ENCODE measurements around the gene CA11.

- no peak for TF ChIP-seq POLR2AphosphoS5 (IDR thresholded peaks at IDR 0.05; ENCODE audit: borderline replicate concordance, low read depth, low read length)
- no peak for TF ChIP-seq EZH2 (IDR thresholded peaks at IDR 0.05)
- no peak for TF ChIP-seq FOXP2 (optimal IDR thresholded peaks at IDR 0.05; ENCODE audit: control extremely low read depth, extremely low read length, insufficient read depth)
Measured at GRCh38 chr19:48613024-48613851, 32.7 kb downstream of the CA11 start.

Measured in SK-N-MC (cell line).